Hepatocyte (in vitro differentiated cells): ENCODE data around the gene SLC39A11. TPM values are rescaled to one million over a fixed set of nuclear protein-coding genes. Genes with fewer than 3 reads are reported as not detected.

Source experiments
- DNase-seq: peaks from one replicate; pipeline ENCODE4 v3.0.0-alpha.2; 2016; ENCODE audit warnings: low spot score
- H2AFZ ChIP-seq: fragments of 200-600 bp; sonication (generic); 2 replicates; pipeline ENCODE4 v1.6.0; 2016; ENCODE audit warnings: antibody characterized with exemption, mild to moderate bottlenecking
- H3K27ac ChIP-seq: fragments of 200-600 bp; sonication (generic); 2 replicates; pipeline ENCODE4 v1.5.1; 2016; ENCODE audit warnings: mild to moderate bottlenecking
- H3K27me3 ChIP-seq: fragments of 200-600 bp; sonication (generic); 2 replicates; pipeline ENCODE4 v1.6.1; 2016
- H3K36me3 ChIP-seq: fragments of 200-600 bp; sonication (generic); replicated peaks from 2 replicates; pipeline ENCODE4 v1.5.1; 2016; ENCODE audit warnings: low read depth; ENCODE audit not compliant: insufficient read depth
- H3K4me1 ChIP-seq: fragments of 200-600 bp; sonication (generic); 2 replicates; pipeline ENCODE4 v1.5.1; 2016; ENCODE audit warnings: mild to moderate bottlenecking, moderate library complexity; ENCODE audit not compliant: insufficient read depth
- H3K4me2 ChIP-seq: fragments of 200-600 bp; sonication (generic); 2 replicates; pipeline ENCODE4 v1.6.0; 2016
- H3K4me3 ChIP-seq: fragments of 200-600 bp; sonication (generic); 2 replicates; pipeline ENCODE4 v1.5.1; 2016; ENCODE audit warnings: mild to moderate bottlenecking
- H3K79me2 ChIP-seq: fragments of 200-600 bp; sonication (generic); 2 replicates; pipeline ENCODE4 v1.6.0; 2017; ENCODE audit warnings: mild to moderate bottlenecking
- H3K9me2 ChIP-seq: fragments of 200-600 bp; sonication (generic); replicated peaks from 2 replicates; pipeline ENCODE4 v1.6.0; 2017; ENCODE audit warnings: mild to moderate bottlenecking; ENCODE audit not compliant: insufficient read depth
- H3K9me3 ChIP-seq: fragments of 200-600 bp; sonication (generic); 2 replicates; pipeline ENCODE4 v1.5.1; 2016; ENCODE audit warnings: low read depth, mild to moderate bottlenecking
- H4K20me1 ChIP-seq: fragments of 200-600 bp; sonication (generic); 2 replicates; pipeline ENCODE4 v1.6.0; 2016; ENCODE audit warnings: mild to moderate bottlenecking; ENCODE audit not compliant: insufficient read depth, poor library complexity, severe bottlenecking
- CTCF ChIP-seq: fragments of 200-600 bp; sonication (generic); IDR thresholded peaks from 2 replicates; pipeline ENCODE4 v1.5.1; 2016; ENCODE audit warnings: antibody characterized with exemption, mild to moderate bottlenecking; ENCODE audit not compliant: poor library complexity
- EZH2 ChIP-seq: fragments of 200-600 bp; sonication (generic); IDR thresholded peaks from 2 replicates; pipeline ENCODE4 v1.6.1; 2016; ENCODE audit warnings: antibody characterized with exemption, mild to moderate bottlenecking, borderline replicate concordance
- EZH2phosphoT487 ChIP-seq: fragments of 200-600 bp; sonication (generic); IDR thresholded peaks from one replicate; pipeline ENCODE4 v1.6.1; 2018; ENCODE audit warnings: antibody characterized with exemption, mild to moderate bottlenecking, low read depth, moderate library complexity; ENCODE audit not compliant: unreplicated experiment, severe bottlenecking
- WGBS: methylation state at CpG from one replicate; pipeline ENCODE4 v1.1.6; 2016; ENCODE audit warnings: low lambda C conversion rate; ENCODE audit errors: missing lambda C conversion rate; 5-methylcytosine and 5-hydroxymethylcytosine counted together
- polyA plus RNA-seq: library from polyadenylated mRNA; unstranded; fragments of >200 nt; fragmentation: Nextera tagmentation; extraction: Ambion mirVana; gene quantifications from 2 replicates; pipeline ENCODE4 v1.2.1, GENCODE V29; 2016
- total RNA-seq: library from RNA; depleted of rRNA; stranded (reverse); fragments of >200 nt; gene quantifications from 2 replicates; pipeline ENCODE4 v1.2.3, GENCODE V29; 2014

Gene SLC39A11
- total and polyA plus RNA-seq, 2 experiments from 2014 or later = 37.7 to 39.1 TPM

GRCh38 chr17:73128496-73128895 is 36.0 kb upstream of the SLC39A11 start:
- no peak overlapping the region for H3K4me2 ChIP-seq
- no peaks in the 10 kb centered on the region for H3K4me1 ChIP-seq
- WGBS = 74% methylated on average over 3 of the region's 3 CpGs
- H3K27ac ChIP-seq = no peak overlapping the region
- no peak overlapping the region for H2AFZ ChIP-seq
- H3K9me2 ChIP-seq = no peaks in the 10 kb centered on the region
- no peaks in the 10 kb centered on the region for H3K79me2 ChIP-seq
- no peaks in the 10 kb centered on the region for H3K36me3 ChIP-seq
- no peak for DNase-seq
- no peaks in the 10 kb centered on the region for H3K9me3 ChIP-seq
- no peak for TF ChIP-seq EZH2
- TF ChIP-seq CTCF = no peak
- no peaks in the 10 kb centered on the region for H3K27me3 ChIP-seq
- H3K4me3 ChIP-seq = no peak overlapping the region
- H4K20me1 ChIP-seq = no peaks in the 10 kb centered on the region

DNA sequence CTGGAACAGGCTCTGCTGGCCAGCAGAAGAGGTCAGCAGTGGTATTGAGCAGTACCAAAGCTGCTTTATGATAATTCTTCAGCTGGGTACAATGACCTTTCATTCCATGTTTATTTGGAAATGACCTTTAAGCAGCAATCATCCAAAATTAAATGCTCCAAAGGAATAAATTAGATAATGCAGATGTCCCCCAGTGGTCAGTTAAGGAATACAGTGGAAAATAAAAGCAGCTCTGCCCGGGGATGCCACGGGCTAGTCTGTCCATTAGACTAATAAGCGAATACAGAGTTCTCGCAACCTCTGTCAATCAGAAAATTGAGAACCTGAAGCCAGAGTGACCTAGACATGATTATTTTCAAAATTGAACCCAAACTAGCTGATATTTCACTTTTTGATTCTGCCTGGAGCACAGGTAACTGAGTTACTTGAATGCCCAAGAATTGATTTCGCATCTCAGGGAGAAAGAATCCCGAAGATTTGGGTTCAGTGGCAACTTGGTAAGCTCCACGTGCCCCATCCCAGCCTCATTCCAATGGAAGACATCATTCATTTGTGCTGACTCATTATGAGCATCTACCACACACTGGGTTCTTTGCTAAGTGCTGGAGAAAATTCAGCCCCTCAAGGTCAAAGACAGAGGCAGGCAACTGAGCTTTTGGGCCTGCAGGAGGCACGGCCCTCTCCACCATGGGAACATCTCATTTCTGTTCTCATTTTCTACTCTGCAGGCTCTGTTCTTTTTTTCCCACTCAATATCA is 34.4 kb upstream of the SLC39A11 start:
- DNase-seq = no peak
- Histone ChIP-seq H4K20me1 (no peaks in the 10 kb centered on the region), H3K9me3 (no peaks in the 10 kb centered on the region), H3K4me1 (no peaks in the 10 kb centered on the region), H3K79me2 (no peaks in the 10 kb centered on the region), H3K36me3 (no peaks in the 10 kb centered on the region), H3K9me2 (no peaks in the 10 kb centered on the region), H3K4me3 (no peak overlapping the region), H3K27ac (no peak overlapping the region), H3K27me3 (no peaks in the 10 kb centered on the region), H3K4me2 (no peak overlapping the region), H2AFZ (no peak overlapping the region)
- TF ChIP-seq EZH2 (no peak), EZH2phosphoT487 (no peak), CTCF (no peak)
- 82% methylated on average over 8 of the region's 8 CpGs for WGBS

DNA sequence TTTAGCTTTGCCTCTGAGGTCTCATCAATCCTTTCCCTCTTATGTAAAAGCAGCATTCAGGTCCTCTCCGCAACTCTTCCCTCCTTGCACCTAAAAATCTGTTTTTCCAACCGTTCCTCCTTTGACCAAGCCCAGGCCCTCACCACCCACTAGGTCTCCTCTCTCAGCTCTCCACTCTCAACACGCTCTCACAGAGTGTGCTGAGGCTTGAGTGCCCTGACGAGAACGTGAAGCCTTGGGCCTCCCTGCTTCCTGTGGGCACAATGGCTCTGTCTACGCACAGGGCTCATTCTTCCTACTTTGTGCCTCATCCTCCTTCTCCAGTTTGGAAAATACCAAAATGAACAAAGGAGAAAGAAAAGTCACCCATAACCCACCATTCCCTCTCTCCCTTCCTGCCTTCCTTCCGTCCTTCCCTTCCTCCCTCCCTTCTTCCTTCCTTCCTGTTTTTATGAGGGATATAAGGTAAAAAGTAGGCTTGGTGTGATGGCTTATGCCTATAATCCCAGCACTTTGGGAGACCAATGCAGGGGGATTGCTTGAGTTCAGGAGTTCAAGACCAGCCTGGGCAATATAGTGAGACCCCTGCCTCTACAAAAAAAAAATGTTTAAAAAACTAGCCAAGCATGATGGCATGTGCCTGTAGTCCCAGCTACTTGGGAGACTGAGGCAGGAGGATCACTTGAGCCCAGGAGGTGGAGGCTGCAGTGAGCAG is 31.3 kb upstream of the SLC39A11 start:
- 86% methylated on average over 7 of the region's 7 CpGs for WGBS
- H3K27me3 ChIP-seq = no peaks in the 10 kb centered on the region
- no peak overlapping the region for H3K4me3 ChIP-seq
- no peak overlapping the region for H3K27ac ChIP-seq
- no peaks in the 10 kb centered on the region for H3K4me1 ChIP-seq
- H3K9me3 ChIP-seq = no peaks in the 10 kb centered on the region
- H3K9me2 ChIP-seq = no peaks in the 10 kb centered on the region
- no peaks in the 10 kb centered on the region for H4K20me1 ChIP-seq
- no peak for DNase-seq
- no peaks in the 10 kb centered on the region for H3K79me2 ChIP-seq
- H3K36me3 ChIP-seq = no peaks in the 10 kb centered on the region
- H2AFZ ChIP-seq = no peak overlapping the region
- H3K4me2 ChIP-seq = no peak overlapping the region
- no peak for TF ChIP-seq CTCF
- no peak for TF ChIP-seq EZH2
- no peak for TF ChIP-seq EZH2phosphoT487
